H9 (cell line): ENCODE results near the gene GPR146. TPM values are rescaled to one million over a fixed set of nuclear protein-coding genes. Genes with fewer than 3 reads are reported as not detected.
"Not testable (repeated sequence)": the region's sequence is repeated elsewhere in the genome, so short reads cannot be mapped to it uniquely, and the experiment has no call there.

Experiments
- DNase-seq: peaks from one replicate; pipeline ENCODE4 v3.0.0-alpha.2; 2017
- H2AFZ ChIP-seq: one replicate; pipeline ENCODE4 v1.6.1; 2013; ENCODE audit warnings: mild to moderate bottlenecking, low read length, control low read depth, moderate library complexity
- H2AK5ac ChIP-seq: 2 replicates; pipeline ENCODE4 v1.6.1; 2013; ENCODE audit warnings: low read length, control low read depth, mixed read lengths; ENCODE audit not compliant: insufficient read length
- H2BK120ac ChIP-seq: one replicate; pipeline ENCODE4 v1.6.1; 2013; ENCODE audit warnings: low read depth, mild to moderate bottlenecking, low read length, control low read depth, inconsistent platforms; ENCODE audit not compliant: poor library complexity, severe bottlenecking
- H2BK12ac ChIP-seq: 2 replicates; pipeline ENCODE4 v1.6.1; 2013; ENCODE audit warnings: low read length, control low read depth, mixed read lengths, low read depth; ENCODE audit not compliant: insufficient read length
- H2BK15ac ChIP-seq: 2 replicates; pipeline ENCODE4 v1.6.1; 2013; ENCODE audit warnings: low read depth, low read length, control low read depth
- H2BK20ac ChIP-seq: one replicate; pipeline ENCODE4 v1.6.1; 2013; ENCODE audit warnings: low read depth, mild to moderate bottlenecking, low read length, control low read depth, inconsistent platforms; ENCODE audit not compliant: poor library complexity, severe bottlenecking
- H2BK5ac ChIP-seq: 2 replicates; pipeline ENCODE4 v1.6.1; 2013; ENCODE audit warnings: low read length, control low read depth, mixed read lengths; ENCODE audit not compliant: insufficient read length
- H3K14ac ChIP-seq: 2 replicates; pipeline ENCODE4 v1.6.1; 2013; ENCODE audit warnings: low read length, control low read depth; ENCODE audit not compliant: insufficient read depth
- H3K18ac ChIP-seq: 2 replicates; pipeline ENCODE4 v1.6.1; 2013; ENCODE audit warnings: low read depth, mild to moderate bottlenecking, mixed read lengths, low read length, control low read depth; ENCODE audit not compliant: insufficient read length
- H3K23ac ChIP-seq: 2 replicates; pipeline ENCODE4 v1.6.1; 2013; ENCODE audit warnings: low read length, control low read depth, mixed read lengths, low read depth; ENCODE audit not compliant: insufficient read length
- H3K23me2 ChIP-seq: 2 replicates; pipeline ENCODE4 v1.6.1; 2013; ENCODE audit warnings: low read depth, mild to moderate bottlenecking, mixed read lengths, low read length, control low read depth; ENCODE audit not compliant: insufficient read length, poor library complexity, severe bottlenecking
- H3K27ac ChIP-seq: 2 replicates; pipeline ENCODE4 v1.5.1; 2013; ENCODE audit warnings: low read length, control low read depth, mixed read lengths, low read depth; ENCODE audit not compliant: insufficient read length
- H3K27me3 ChIP-seq: 2 replicates; pipeline ENCODE4 v1.6.1; 2013; ENCODE audit warnings: low read length, control low read depth, inconsistent platforms; ENCODE audit not compliant: insufficient read depth
- H3K4ac ChIP-seq: 2 replicates; pipeline ENCODE4 v1.6.1; 2013; ENCODE audit warnings: low read depth, mild to moderate bottlenecking, control low read depth, inconsistent platforms, low read length, moderate library complexity
- H3K4me1 ChIP-seq: 2 replicates; pipeline ENCODE4 v1.6.1; 2013; ENCODE audit warnings: low read length, control low read depth, inconsistent platforms; ENCODE audit not compliant: insufficient read depth
- H3K4me2 ChIP-seq: 2 replicates; pipeline ENCODE4 v1.6.1; 2013; ENCODE audit warnings: low read length, control low read depth, mixed read lengths; ENCODE audit not compliant: insufficient read length, insufficient read depth
- H3K56ac ChIP-seq: 2 replicates; pipeline ENCODE4 v1.6.1; 2013; ENCODE audit warnings: low read depth, mild to moderate bottlenecking, mixed read lengths, low read length, control low read depth; ENCODE audit not compliant: insufficient read length
- H3K79me1 ChIP-seq: 2 replicates; pipeline ENCODE4 v1.6.1; 2013; ENCODE audit warnings: low read depth, mild to moderate bottlenecking, moderate library complexity, low read length, control low read depth, inconsistent platforms; ENCODE audit not compliant: insufficient read depth, poor library complexity, severe bottlenecking
- H3K79me2 ChIP-seq: 2 replicates; pipeline ENCODE4 v1.6.1; 2013; ENCODE audit warnings: low read length, control low read depth, inconsistent platforms; ENCODE audit not compliant: insufficient read depth
- H3K9ac ChIP-seq: 2 replicates; pipeline ENCODE4 v1.6.1; 2013; ENCODE audit warnings: low read length, control low read depth, mixed read lengths; ENCODE audit not compliant: insufficient read length; ENCODE audit errors: extremely low read depth
- H3K9me3 ChIP-seq: one replicate; pipeline ENCODE4 v1.6.1; 2013; ENCODE audit warnings: low read depth, low read length, inconsistent platforms; ENCODE audit not compliant: control insufficient read depth
- H3T11ph ChIP-seq: one replicate; pipeline ENCODE4 v1.6.1; 2013; ENCODE audit warnings: mild to moderate bottlenecking, low read length, control low read depth, inconsistent platforms
- H4K20me1 ChIP-seq: one replicate; pipeline ENCODE4 v1.6.1; 2013; ENCODE audit not compliant: control insufficient read depth, insufficient read length, insufficient read depth
- H4K5ac ChIP-seq: 2 replicates; pipeline ENCODE4 v1.6.1; 2013; ENCODE audit warnings: low read depth, mild to moderate bottlenecking, mixed read lengths, low read length, control low read depth; ENCODE audit not compliant: insufficient read length
- H4K8ac ChIP-seq: replicated peaks from 2 replicates; pipeline ENCODE4 v1.6.1; 2013; ENCODE audit warnings: low read length, control low read depth, mixed read lengths, low read depth; ENCODE audit not compliant: insufficient read length
- H4K91ac ChIP-seq: 2 replicates; pipeline ENCODE4 v1.6.1; 2013; ENCODE audit warnings: low read depth, mild to moderate bottlenecking, moderate library complexity, mixed read lengths, low read length, control low read depth; ENCODE audit not compliant: insufficient read length
- H3K27ac Mint-ChIP-seq, 3 experiments: 2 replicates in 2 of 3; 3 replicates in 1 of 3; pipeline ENCODE4 v1.8.0; 2020 to 2021; ENCODE audit warnings: mixed read lengths in 3 of 3, mild to moderate bottlenecking in 1 of 3, moderate library complexity in 1 of 3
- H3K27me3 Mint-ChIP-seq: 2 replicates; pipeline ENCODE4 v1.8.0; 2021; ENCODE audit warnings: low read depth, mild to moderate bottlenecking, moderate library complexity, mixed read lengths
- H3K36me3 Mint-ChIP-seq, 3 experiments: 2 replicates in 2 of 3; 3 replicates in 1 of 3; pipeline ENCODE4 v1.8.0; 2020 to 2021; ENCODE audit warnings: low read depth in 3 of 3, mixed read lengths in 3 of 3; ENCODE audit not compliant: insufficient read depth in 1 of 3
- H3K4me1 Mint-ChIP-seq, 2 experiments: 2 replicates each; pipeline ENCODE4 v1.8.0; 2020; ENCODE audit warnings: mixed read lengths in 2 of 2
- H3K4me3 Mint-ChIP-seq, 2 experiments: 2 replicates in 1 of 2; 3 replicates in 1 of 2; pipeline ENCODE4 v1.8.0; 2020 to 2021; ENCODE audit warnings: mild to moderate bottlenecking in 2 of 2, mixed read lengths in 2 of 2, moderate library complexity in 1 of 2
- H3K9me3 Mint-ChIP-seq, 2 experiments: 2 replicates in 1 of 2; 3 replicates in 1 of 2; pipeline ENCODE4 v1.8.0; 2020; ENCODE audit warnings: mild to moderate bottlenecking in 2 of 2, mixed read lengths in 2 of 2, moderate library complexity in 1 of 2
- WGBS: extraction: QIAGEN DNeasy Blood & Tissue Kit; methylation state at CpG from one replicate; pipeline ENCODE4 v1.1.7; 2013; ENCODE audit warnings: missing lambda C conversion rate, low lambda C conversion rate, mixed read lengths; ENCODE audit not compliant: insufficient read length; ENCODE audit errors: extremely low coverage; 5-methylcytosine and 5-hydroxymethylcytosine counted together
- total RNA-seq: library from RNA; stranded (reverse); gene quantifications from 2 replicates; pipeline ENCODE4 v1.2.1, GENCODE V29; 2021

GPR146 gene
- total RNA-seq, 1 experiment from 2014 or later, result 1.4 TPM

DNA sequence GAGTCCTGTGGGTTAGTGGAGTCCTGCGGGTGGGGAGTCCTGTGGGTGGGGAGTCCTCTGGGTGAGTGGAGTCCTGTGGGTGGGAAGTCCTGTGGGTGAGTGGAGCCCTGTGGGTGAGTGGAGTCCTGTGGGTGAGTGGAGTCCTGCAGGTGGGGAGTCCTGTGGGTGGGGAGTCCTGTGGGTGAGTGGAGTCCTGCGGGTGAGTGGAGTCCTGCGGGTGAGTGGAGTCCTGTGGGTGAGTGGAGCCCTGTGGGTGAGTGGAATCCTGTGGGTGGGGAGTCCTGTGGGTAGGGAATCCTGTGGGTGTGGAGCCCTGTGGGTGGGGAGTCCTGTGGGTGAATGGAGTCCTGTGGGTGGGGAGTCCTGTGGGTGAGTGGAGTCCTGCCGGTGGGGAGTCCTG lies 42.3 kb upstream of the GPR146 start:
- H3K27me3 ChIP-seq, H3K56ac ChIP-seq, H4K8ac ChIP-seq, H3K9ac ChIP-seq, H2BK15ac ChIP-seq, H3K14ac ChIP-seq, H2BK20ac ChIP-seq, H3K23me2 ChIP-seq, H2BK120ac ChIP-seq, H2AK5ac ChIP-seq, H4K20me1 ChIP-seq, H3K23ac ChIP-seq, H2AFZ ChIP-seq, H3K9me3 Mint-ChIP-seq, H3K4ac ChIP-seq, H3K4me2 ChIP-seq, H3K18ac ChIP-seq, H4K5ac ChIP-seq, H3K9me3 ChIP-seq, H3K4me1 ChIP-seq, H3K27ac ChIP-seq, H3K79me2 ChIP-seq, H3T11ph ChIP-seq, H4K91ac ChIP-seq, H3K27me3 Mint-ChIP-seq, H3K27ac Mint-ChIP-seq, H2BK12ac ChIP-seq, H3K4me3 Mint-ChIP-seq, H2BK5ac ChIP-seq, DNase-seq, H3K79me1 ChIP-seq: not testable (repeated sequence)
- Mint-ChIP-seq H3K4me1 (peaks cover 2 to 18% of the 10 kb centered on the region in 2 experiments; a peak in 2 of 4 replicates), H3K36me3 (peaks cover 4 to 13% (median 9%) of the 10 kb centered on the region in 3 experiments; a peak in 5 of 7 replicates)
- WGBS, result no CpG with 5 or more reads among the region's 4 CpGs

DNA sequence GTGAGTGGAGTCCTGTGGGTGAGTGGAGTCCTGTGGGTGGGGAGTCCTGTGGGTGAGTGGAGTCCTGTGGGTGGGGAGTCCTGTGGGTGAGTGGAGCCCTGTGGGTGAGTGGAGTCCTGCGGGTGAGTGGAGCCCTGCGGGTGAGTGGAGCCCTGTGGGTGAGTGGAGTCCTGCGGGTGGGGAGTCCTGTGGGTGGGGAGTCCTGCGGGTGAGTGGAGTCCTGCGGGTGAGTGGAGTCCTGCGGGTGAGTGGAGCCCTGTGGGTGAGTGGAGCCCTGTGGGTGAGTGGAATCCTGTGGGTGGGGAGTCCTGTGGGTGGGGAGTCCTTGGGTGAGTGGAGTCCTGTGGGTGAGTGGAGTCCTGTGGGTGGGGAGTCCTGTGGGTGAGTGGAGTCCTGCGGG lies 41.9 kb upstream of the GPR146 start:
- peaks cover 2 to 18% of the 10 kb centered on the region in 2 experiments; a peak in 2 of 4 replicates for H3K4me1 Mint-ChIP-seq
- not testable (repeated sequence) for H3K4me1 ChIP-seq, H4K5ac ChIP-seq

More for the DNA sequence above, 41.9 kb upstream of the GPR146 start:
- not testable (repeated sequence) for H3K27ac ChIP-seq, H2AFZ ChIP-seq, H4K91ac ChIP-seq, H3K27ac Mint-ChIP-seq, H3K79me1 ChIP-seq, H3K27me3 Mint-ChIP-seq, H2BK15ac ChIP-seq, H3K9me3 ChIP-seq, H3K27me3 ChIP-seq, DNase-seq, H3K18ac ChIP-seq, H4K8ac ChIP-seq, H3K4ac ChIP-seq, H2BK5ac ChIP-seq, H2AK5ac ChIP-seq, H4K20me1 ChIP-seq, H3K14ac ChIP-seq, H3K9me3 Mint-ChIP-seq, H3K9ac ChIP-seq, H3T11ph ChIP-seq, H3K56ac ChIP-seq, H3K79me2 ChIP-seq, H2BK120ac ChIP-seq, H3K4me3 Mint-ChIP-seq, H2BK20ac ChIP-seq, H3K23me2 ChIP-seq, H3K23ac ChIP-seq, H2BK12ac ChIP-seq, H3K4me2 ChIP-seq
- peaks cover 4 to 11% (median 9%) of the 10 kb centered on the region in 3 experiments; a peak in 5 of 7 replicates for H3K36me3 Mint-ChIP-seq
- WGBS, result no CpG with 5 or more reads among the region's 7 CpGs
